GM12801 (cell line): ENCODE measurements around the gene DLG5.

Experiments
- TF ChIP-seq, protein P1 (sequence below): IDR thresholded peaks from one replicate; pipeline ENCODE4 v1.5.1; 2011; ENCODE audit warnings: control low read depth; ENCODE audit not compliant: insufficient read length; ENCODE audit errors: extremely low read depth

DLG5 gene

DNA sequence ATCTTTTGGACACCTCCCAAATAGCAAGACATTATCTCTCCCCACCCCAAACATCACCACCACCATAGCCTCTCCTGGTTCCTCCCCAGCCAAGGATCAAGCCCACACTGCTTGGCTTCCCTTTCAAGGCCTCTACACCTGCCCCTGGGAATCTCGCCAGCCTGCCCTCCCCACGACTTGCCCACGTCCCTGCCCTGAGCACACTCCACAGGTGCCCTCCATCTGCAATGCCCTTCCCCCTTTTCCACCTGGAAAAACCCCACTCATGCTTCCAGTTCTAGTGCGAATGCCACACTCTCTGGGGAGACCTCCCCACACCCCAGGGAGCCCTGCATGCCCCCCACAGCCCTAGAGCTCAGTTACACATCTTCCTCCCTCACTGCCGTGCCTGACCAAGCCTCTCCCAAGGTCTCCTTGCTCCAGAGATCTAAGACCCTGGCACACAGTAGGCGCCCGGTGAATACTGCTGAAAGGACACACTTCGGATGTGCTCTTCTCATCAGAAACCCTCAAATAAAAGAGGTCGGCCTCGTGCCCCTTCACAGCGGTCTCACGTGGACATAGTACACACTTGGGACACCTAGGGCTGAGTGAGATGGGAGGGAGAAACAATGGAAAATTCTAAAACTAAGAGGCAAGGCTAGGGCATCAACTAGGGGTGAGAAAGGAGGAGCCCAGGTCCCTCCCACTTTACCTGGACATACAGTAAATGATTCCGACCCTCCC lies 91.4 kb downstream of the DLG5 start:
- TF ChIP-seq, protein P1, sequence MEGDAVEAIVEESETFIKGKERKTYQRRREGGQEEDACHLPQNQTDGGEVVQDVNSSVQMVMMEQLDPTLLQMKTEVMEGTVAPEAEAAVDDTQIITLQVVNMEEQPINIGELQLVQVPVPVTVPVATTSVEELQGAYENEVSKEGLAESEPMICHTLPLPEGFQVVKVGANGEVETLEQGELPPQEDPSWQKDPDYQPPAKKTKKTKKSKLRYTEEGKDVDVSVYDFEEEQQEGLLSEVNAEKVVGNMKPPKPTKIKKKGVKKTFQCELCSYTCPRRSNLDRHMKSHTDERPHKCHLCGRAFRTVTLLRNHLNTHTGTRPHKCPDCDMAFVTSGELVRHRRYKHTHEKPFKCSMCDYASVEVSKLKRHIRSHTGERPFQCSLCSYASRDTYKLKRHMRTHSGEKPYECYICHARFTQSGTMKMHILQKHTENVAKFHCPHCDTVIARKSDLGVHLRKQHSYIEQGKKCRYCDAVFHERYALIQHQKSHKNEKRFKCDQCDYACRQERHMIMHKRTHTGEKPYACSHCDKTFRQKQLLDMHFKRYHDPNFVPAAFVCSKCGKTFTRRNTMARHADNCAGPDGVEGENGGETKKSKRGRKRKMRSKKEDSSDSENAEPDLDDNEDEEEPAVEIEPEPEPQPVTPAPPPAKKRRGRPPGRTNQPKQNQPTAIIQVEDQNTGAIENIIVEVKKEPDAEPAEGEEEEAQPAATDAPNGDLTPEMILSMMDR, result no peak

DNA sequence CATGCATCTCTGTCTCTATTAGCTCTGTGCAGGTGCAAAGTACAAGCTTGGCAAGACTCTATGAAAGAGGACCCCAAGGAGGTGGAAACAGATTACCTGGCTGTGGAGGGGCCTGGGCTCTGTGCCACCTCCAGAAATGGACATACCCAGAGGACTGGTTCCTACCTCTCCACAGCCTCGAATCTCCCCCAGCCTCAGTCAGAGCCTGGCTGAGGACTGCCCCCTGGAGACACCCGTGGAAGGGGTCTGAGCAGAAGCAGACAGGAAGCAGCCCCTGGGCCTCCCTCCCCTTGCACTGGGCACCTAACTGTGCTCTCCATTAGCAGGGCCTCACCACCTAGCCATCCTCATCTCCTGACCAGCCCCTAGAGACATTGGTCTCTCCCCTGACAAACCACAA lies 92.0 kb downstream of the DLG5 start:
- TF ChIP-seq, protein P1, result no peak

DNA sequence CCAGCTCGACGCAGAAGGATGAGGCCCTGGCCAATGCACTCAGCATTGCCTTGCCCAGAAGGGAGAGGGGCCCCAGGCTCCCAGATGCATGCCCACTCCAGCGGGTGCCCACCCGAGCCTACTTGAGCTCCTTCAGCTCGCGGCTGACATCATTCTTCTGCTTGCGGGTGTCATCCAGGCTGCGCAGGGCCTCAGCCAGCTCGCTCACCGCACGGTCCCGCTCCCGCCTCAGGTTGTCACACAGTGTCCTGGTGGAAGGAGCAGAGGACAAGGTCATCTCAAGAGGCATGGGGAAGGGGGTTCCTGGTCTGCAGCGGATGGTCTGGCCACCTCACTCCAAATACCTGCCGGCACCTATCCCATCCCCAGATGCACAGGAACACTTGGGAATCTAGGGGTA lies 92.8 kb downstream of the DLG5 start:
- TF ChIP-seq, protein P1, result no peak

DNA sequence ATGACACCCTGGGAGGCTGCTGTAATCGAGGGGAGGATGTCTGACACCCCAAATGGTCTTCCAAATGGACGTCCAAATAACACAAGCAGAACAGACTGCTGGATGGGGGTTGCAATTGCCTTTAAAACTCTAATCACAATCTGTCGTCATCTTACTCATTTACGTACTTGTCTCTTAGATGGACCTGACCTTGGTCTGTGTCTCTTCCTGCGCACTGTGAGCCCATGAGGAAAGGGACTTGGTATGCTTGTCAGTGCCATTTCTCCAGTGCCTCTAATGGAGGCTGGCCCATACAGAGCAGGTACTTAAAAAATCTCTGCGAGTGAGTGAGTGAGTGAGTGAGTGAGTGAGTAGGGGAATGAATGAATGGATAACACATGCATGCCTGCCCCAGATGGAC lies 93.3 kb downstream of the DLG5 start:
- TF ChIP-seq, protein P1, result no peak

DNA sequence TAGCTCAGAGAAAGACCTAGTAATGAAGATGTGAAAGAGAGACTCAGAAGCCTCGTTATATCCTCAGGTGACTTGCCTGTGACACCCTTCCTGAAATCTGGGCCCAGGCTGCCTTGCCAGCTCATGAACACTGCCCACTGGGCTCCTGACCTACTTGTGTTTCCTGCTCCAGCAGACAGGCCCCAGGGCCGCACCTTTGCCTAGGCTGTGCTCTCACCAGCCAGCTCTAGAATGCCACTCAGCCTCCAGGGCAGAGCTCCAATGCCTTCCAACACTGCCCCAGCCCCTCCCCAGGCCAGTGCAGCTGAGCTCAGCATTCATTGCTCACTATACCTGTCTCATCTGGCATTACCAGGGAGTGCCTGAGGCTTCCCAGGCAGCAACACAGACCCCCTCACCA lies 94.3 kb downstream of the DLG5 start:
- TF ChIP-seq, protein P1, result no peak

DNA sequence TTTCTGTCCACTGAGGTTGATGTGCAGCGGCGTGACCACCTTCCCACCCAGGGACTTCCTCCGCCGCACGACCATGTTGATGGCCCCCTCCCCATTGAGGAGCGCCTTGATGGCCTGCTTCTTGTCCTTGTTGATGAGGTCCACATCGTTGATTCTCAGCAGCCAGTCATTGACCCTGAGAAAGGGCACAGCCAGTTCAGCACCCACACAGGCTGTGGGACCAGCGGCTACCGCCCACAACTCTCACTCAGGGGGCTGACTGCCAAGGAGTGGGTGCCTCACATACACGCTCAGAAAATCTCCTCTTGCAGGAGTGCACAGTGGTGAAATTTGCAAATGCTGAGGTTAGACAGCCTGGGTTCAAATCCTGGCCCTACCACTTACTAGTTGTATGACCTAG lies 97.2 kb downstream of the DLG5 start:
- TF ChIP-seq, protein P1, result no peak

DNA sequence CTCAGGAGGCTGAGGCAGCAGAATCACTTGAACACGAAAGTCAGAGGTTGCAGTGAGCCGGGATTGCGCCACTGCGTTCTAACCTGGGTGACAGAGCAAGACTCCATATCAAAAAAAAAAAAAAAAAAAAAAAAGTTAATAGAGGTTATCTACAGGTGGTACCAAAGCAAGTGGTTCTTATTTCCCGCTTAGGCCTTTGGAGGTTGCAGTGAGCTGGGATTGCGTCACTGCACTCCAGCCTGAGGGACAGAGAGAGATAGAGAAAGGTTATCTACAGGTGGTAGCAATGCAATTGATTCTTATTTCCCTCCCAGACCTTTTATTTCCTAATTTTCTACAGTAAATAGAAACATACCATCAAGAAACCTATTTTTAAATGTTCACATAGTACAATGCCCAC lies 98.2 kb downstream of the DLG5 start:
- TF ChIP-seq, protein P1, result no peak
